HS-27A (cell line): Measurements from ENCODE around the gene TEN1.
A peak's percentile ranks its signal among the peaks of the same experiment; 100 is the strongest.

Source experiments
- DNase-seq: peaks from one replicate; pipeline ENCODE4 v3.0.0-alpha.2; 2012; ENCODE audit warnings: low read depth, missing footprints

Gene TEN1

DNA sequence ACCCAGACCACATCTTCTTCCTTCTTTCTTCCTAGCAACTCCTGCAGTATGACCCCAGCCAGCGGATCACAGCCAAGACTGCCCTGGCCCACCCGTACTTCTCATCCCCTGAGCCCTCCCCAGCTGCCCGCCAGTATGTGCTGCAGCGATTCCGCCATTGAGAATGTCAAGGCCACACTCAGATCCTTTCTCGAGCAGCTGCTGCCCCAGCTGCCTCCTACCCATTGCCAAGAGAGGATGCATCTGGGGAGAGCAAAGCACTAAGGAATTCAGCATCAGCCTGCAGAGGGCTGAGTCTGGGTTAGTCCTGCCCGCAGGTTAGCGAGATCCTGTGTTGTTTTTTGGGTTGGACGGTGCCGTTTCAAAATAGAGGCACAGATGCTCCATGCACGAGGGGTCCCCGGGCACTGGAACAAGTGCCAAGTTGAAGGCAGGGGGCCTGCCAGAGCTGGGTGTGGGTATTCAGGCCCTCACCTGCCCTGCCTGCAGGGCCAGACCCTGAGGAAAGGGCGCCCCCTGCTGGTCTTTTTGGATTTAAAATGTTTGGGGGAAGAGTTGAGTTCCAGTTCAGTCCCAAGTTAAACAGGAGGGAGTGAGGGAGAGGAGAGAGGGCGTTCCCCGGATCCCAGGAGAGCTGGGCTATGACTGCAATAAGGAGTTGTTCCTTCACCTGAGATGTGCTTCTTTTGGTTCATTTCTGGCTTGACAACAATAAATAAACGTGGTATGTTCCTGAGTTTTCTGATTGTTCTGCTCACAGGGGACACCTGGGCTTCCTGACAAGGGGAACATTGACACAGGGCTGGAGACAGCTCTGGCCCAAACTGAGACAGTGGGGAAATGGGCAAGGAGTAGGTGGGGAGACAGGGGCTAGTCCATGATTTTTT is 26.5 kb downstream of the TEN1 start:
- DNase-seq = no peak

DNA sequence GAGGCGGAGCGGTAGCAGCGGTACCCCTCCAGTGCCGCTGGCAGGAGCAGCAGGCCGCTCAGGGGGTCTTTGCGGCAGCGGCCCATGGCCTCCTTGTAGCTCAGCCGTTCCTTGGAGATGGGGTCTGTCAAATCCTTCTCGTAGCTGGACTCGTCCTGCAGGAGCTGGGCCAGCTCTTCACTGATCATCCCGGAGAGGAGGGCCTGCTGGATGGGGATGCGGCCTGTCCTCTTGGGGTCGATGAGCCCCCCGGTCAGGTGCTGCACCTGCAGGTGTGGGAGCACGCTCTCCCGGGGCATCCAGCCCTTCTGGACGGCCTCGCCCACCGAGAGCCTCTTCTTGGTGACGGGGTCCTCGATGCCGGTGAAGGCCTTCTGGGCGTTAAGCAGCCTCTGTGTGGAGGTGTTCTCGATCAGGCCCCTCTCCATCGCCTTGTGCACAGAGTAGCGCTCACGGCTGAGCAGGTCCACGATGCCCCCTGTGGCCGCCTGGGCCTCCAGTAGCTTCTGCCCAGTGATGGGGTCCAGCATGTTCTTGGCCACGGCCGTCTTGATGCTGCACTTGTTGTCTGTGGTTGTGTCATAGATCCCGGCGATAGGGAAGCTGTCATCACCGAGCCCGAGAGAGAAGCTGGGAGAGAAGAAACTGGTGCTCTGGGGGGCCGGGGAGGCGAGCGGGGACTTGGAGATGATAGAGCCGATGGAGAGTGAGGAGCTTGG is 28.2 kb downstream of the TEN1 start:
- DNase-seq = no peak

DNA sequence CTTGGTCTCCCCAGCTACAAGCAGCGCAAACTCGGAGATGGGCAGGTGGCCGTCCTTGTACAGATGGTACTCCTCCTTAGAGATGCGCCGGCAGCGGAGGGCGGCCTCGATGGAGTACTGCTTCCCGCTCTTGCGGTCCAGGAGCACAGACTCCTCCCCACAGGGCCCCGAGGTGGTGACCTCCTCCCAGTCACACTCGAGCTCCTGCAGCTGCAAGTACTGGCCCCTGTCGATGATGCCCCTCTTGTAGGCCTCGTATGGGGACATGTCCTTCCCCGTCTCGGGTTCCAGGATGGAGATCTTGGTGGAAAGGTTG is 28.8 kb downstream of the TEN1 start:
- no peak for DNase-seq

- no peak for DNase-seq
Observed at GRCh38 chr17:76008208-76008607, 29.2 kb downstream of the TEN1 start.

GRCh38 chr17:76008630-76009425 is 29.8 kb downstream of the TEN1 start:
- no peak for DNase-seq

DNA sequence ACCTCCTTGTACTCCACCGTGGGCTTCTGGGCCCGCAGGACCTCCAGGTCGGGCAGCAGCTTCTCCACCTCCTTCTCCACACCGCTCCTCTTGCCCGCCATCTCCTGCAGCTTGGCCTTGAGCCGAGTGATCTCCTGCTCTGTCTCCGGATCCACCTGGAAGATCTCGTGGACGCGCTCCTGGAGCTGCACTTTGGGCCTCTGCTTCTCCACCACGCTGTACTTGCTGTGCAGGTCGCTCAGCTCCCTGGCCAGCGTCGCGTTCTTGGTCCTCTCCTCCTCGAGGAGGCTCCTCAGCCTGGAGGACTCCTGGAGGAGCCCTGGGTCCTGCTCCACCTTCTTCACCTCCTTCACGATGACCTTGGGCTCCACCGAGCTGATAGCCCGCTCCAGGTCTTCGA is 30.4 kb downstream of the TEN1 start:
- DNase-seq = no peak

GRCh38 chr17:76009969-76010661 is 31.1 kb downstream of the TEN1 start:
- no peak for DNase-seq

DNA sequence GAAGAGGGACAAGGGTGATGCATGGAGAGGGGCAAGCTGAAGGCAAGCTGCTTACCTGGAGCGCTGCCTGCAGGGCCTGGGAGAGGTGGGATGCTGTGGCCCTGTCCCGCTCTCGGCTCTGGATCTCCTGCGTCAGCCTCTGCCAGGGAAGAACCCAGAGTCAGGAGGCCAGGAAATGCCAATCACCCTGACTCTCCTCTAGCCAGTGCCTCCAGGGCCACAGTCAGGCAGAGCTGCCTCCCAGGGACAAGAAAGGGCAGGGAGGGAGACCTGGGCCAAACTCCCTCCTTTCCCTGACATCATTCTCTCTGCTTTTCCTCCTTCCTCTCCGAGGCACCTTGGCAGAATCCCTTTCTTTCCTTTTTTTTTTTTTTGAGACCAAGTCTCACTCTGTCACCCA is 32.9 kb downstream of the TEN1 start:
- no peak for DNase-seq

DNA sequence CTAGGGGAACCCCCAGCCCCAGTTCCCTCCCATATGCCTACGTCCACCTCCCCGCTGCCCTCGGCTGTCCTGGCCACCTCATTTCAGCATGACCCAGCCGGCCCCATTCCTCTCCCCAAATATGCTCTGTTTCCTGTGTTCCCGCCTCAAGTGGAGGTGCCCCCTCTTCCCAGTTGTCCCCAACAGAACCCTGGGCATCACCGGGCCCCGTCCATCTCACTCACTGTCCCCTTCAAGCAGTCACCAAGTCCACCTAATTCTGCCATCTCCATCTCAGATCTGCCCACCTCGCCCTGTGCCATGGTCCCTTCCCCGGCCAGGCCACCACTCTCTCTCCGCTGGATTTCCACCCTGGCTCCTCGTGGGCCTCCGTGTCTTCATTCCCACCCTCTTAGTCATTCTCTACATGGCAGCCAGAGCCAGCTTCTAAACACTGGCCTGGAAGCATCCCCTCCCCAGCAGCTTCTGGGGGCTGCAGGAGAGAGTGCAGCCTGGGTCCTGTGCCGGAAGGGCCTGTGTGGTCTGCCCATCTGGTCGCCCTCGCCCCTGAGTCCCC is 34.4 kb downstream of the TEN1 start:
- no peak for DNase-seq

DNA sequence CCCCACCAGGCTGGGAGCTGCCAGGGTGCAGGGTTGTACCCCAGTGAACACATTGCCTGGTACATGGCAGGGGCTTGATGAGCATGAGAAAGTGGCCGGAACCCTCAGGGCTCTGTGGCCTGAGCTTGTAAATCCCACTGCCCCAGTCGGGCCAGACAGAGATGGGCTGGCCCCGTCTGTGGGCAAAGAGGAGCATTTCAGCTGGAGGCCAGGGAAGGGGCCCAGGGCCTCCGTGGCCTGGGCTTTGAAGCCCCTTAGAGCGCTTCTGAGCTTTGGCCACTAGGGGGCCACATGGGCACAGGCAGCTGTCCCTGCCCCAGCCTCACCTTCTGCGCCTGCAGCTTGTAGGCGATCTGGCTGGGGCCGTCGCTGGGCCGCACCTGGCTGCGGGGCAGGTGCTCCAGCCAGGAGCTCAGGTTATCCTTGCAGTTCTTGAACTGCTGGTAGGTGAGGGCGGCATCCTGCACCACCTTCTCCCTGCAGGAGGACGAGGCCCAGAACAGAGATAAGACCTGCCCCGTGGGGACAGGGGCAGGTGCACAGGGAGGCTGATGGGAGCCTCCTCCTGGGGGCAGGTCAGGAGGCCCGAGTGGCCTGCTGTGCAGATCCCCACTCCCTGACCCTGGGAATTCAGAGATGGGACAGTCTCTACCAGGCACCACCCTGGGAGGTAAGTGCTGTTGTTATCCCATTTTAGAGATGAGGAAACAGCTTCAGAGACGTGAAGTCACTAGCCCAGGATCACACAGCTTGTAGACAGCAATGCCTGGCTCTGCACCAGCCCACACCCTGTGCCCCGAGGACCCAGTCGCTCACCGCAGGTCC is 35.3 kb downstream of the TEN1 start:
- DNase-seq = peak; percentile 20

- no peak for DNase-seq
Observed at GRCh38 chr17:76014925-76015261, 35.9 kb downstream of the TEN1 start.

- no peak for DNase-seq
Observed at GRCh38 chr17:76017481-76018339, 38.7 kb downstream of the TEN1 start.

GRCh38 chr17:76018340-76018680 is 39.3 kb downstream of the TEN1 start:
- no peak for DNase-seq

GRCh38 chr17:76018801-76019200 is 39.8 kb downstream of the TEN1 start:
- no peak for DNase-seq

- no peak for DNase-seq
Observed at GRCh38 chr17:76019833-76020467, 40.9 kb downstream of the TEN1 start.

DNA sequence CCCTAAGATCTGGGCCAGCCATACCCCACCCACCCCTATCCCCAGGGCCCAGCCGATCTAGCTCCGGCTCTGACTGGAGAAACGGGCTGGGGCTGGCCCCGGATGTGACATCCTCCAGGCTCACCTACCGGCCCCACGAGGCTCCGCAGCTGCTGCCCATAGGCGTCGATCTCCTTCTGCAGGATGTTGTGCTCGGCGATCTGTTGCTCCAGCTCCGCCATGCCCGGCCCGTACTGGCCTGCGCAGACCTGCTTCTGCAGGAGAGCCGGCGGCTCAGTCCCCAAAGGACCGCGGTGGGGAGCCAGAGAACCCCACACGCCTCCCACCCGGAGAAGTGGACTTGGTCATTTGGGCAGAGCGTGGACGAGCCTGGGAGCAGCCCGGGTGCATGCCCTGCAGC is 43.2 kb downstream of the TEN1 start:
- no peak for DNase-seq

GRCh38 chr17:76022973-76023899 is 44.2 kb downstream of the TEN1 start:
- DNase-seq = no peak

DNA sequence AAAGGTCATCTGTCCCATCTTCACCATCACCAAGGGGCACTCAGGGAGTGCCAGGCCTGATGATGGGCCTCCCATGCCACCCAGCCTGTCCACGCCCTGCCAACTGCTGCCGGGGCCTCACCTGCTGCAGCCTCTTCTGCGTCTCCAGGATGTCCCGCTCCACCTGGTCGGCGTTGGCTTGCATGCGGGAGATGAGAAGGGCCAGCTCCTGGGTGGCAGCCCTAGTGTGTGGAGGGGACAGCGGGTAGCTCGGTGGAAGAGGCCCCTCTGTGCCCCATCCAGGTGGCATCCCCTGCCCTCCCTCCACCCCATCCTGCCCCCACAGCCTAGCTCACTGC is 44.8 kb downstream of the TEN1 start:
- no peak for DNase-seq

- no peak for DNase-seq
Observed at GRCh38 chr17:76024353-76024752, 45.3 kb downstream of the TEN1 start.
